Peyer's patch (tissue), 4 donors: ENCODE measurements around the gene TSPO. TPM values are rescaled to one million over a fixed set of nuclear protein-coding genes. Genes with fewer than 3 reads are reported as not detected.

Experiments used
- DNase-seq, 3 donors: peaks; one replicate each; pipeline ENCODE4 v3.0.0-alpha.2; 2017 to 2019
- H3K27ac ChIP-seq, 4 donors: fragments of 200-600 bp; sonication (generic); one replicate each; pipeline ENCODE4 v1.5.1; 2016 to 2019
- H3K27me3 ChIP-seq, 2 donors: fragments of 200-600 bp; sonication (generic); one replicate each; pipeline ENCODE4 v1.5.1; 2019
- H3K36me3 ChIP-seq, 3 donors: fragments of 200-600 bp; sonication (generic); one replicate each; pipeline ENCODE4 v1.5.1; 2016 to 2019
- H3K4me1 ChIP-seq, 4 donors: fragments of 200-600 bp; sonication (generic); one replicate each; pipeline ENCODE4 v1.5.1; 2016 to 2019
- H3K4me3 ChIP-seq, 4 donors: fragments of 200-600 bp; sonication (generic); 1 replicate in 3 of 4; 2 replicates in 1 of 4; pipeline ENCODE4 v1.5.1; 2016 to 2019; ENCODE audit warnings: mild to moderate bottlenecking in 1 of 4
- H3K9me3 ChIP-seq, 4 donors: fragments of 200-600 bp; sonication (generic); one replicate each; pipeline ENCODE4 v1.5.1; 2016 to 2019; ENCODE audit warnings: mild to moderate bottlenecking in 1 of 4
- POLR2A ChIP-seq, 2 donors: fragments of 450-650 bp; IDR thresholded peaks; one replicate each; pipeline ENCODE4 v1.5.1; 2017; ENCODE audit warnings: antibody characterized with exemption in 2 of 2, mild to moderate bottlenecking in 2 of 2, moderate library complexity in 2 of 2
- total RNA-seq, 4 donors: library from RNA; depleted of rRNA; stranded (reverse); fragments of >200 nt; gene quantifications; one replicate each; pipeline ENCODE4 v1.1.0, GENCODE V29; 2016
- TF ChIP-seq, protein P1 (sequence below), 6 experiments: fragments of 450-650 bp in 4 of 6; fragments of 200-600 bp in 2 of 6; sonication (generic) in 1 of 6; IDR thresholded peaks; one replicate each; pipeline ENCODE4 v1.5.1; 2017 to 2019; ENCODE audit warnings: antibody characterized with exemption in 6 of 6, mild to moderate bottlenecking in 3 of 6, moderate library complexity in 1 of 6

The TSPO gene
- total RNA-seq, 4 donors from 2014 or later, result 220 to 304 (median 270) TPM

DNA sequence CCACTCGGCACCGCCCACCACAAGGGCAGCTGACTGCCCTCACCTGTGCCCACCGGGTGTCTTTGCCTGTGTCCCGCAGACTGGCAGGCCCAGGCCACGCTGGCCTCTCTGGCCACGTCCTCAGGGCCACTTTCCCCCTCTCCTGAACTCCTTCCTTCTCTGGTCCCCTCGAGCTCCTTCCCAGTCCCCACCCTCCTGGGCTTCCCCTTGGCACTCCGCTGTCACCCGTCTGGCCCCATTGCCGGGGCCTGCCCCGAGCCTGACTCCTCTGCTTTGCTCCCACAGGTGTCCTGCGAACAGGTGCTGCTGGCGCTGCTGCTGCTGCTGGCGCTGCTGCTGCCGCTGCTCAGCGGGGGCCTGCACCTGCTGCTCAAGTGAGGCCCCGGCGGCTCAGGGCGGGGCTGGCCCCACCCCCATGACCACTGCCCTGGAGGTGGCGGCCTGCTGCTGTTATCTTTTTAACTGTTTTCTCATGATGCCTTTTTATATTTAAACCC is 22.4 kb upstream of the TSPO start:
- DNase-seq, result peak; percentile 29 to 75 (median 72)
- Histone ChIP-seq H3K4me3 (no peak overlapping the region), H3K9me3 (no peaks in the 10 kb centered on the region), H3K27ac (peak overlapping the region in 3 of 4 donors; percentile 15 to 52 (median 50)), H3K27me3 (no peaks in the 10 kb centered on the region), H3K36me3 (peaks cover 0 to 28% (median 0%) of the 10 kb centered on the region in 3 donors), H3K4me1 (peaks cover 9 to 39% (median 14%) of the 10 kb centered on the region in 4 donors)
- TF ChIP-seq, protein P1, sequence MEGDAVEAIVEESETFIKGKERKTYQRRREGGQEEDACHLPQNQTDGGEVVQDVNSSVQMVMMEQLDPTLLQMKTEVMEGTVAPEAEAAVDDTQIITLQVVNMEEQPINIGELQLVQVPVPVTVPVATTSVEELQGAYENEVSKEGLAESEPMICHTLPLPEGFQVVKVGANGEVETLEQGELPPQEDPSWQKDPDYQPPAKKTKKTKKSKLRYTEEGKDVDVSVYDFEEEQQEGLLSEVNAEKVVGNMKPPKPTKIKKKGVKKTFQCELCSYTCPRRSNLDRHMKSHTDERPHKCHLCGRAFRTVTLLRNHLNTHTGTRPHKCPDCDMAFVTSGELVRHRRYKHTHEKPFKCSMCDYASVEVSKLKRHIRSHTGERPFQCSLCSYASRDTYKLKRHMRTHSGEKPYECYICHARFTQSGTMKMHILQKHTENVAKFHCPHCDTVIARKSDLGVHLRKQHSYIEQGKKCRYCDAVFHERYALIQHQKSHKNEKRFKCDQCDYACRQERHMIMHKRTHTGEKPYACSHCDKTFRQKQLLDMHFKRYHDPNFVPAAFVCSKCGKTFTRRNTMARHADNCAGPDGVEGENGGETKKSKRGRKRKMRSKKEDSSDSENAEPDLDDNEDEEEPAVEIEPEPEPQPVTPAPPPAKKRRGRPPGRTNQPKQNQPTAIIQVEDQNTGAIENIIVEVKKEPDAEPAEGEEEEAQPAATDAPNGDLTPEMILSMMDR (IDR thresholded peaks at IDR 0.05), result no peak
- TF ChIP-seq POLR2A (IDR thresholded peaks at IDR 0.05), result peak in 1 of 2 donors; percentile 26

DNA sequence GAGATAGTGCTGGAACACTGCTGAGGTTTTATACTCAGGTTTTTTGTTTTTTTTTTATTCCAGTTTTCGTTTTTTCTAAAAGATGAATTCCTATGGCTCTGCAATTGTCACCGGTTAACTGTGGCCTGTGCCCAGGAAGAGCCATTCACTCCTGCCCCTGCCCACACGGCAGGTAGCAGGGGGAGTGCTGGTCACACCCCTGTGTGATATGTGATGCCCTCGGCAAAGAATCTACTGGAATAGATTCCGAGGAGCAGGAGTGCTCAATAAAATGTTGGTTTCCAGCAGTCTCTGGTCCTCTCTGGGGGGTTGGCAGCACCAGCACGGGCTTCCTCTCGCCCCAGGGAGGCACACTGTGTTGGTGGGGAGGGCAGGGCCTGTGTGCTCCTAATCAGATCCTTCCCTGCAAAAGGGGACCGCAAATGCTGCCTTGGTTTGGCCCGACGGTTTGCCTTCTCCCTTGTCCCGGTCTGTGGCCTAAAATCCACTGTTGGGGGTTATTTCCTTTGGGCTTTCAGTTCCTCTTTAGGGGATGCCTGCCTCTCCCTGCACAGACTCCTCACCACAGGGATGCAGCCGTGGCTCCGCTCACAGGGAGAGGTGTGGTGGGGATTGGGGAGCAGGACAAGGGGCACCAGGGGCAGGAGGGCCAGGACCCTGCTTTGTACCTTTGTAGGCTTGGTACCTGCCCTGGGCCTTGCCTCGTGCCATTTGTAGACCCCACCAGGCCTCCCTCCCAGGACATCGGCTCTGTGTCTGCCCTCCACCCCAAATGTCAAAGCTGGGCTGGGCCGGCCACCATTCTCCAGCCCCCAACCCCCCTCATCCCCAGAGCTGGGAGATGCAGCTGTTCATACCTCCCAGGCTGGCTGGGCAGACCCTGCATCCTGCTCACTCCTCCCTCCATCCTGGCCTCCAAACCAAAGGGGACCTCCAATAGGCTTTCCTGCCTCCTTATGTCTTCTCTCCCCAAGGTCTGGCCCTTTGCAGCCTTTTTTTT is 21.6 kb upstream of the TSPO start:
- TF ChIP-seq POLR2A (IDR thresholded peaks at IDR 0.05), result no peak
- TF ChIP-seq, protein P1 (IDR thresholded peaks at IDR 0.05), result no peak
- Histone ChIP-seq H3K4me1 (peaks cover 9 to 39% (median 14%) of the 10 kb centered on the region in 4 donors), H3K27ac (no peak overlapping the region), H3K9me3 (no peaks in the 10 kb centered on the region), H3K4me3 (no peak overlapping the region), H3K27me3 (no peaks in the 10 kb centered on the region), H3K36me3 (peaks cover 0 to 35% (median 0%) of the 10 kb centered on the region in 3 donors)
- DNase-seq, result no peak

DNA sequence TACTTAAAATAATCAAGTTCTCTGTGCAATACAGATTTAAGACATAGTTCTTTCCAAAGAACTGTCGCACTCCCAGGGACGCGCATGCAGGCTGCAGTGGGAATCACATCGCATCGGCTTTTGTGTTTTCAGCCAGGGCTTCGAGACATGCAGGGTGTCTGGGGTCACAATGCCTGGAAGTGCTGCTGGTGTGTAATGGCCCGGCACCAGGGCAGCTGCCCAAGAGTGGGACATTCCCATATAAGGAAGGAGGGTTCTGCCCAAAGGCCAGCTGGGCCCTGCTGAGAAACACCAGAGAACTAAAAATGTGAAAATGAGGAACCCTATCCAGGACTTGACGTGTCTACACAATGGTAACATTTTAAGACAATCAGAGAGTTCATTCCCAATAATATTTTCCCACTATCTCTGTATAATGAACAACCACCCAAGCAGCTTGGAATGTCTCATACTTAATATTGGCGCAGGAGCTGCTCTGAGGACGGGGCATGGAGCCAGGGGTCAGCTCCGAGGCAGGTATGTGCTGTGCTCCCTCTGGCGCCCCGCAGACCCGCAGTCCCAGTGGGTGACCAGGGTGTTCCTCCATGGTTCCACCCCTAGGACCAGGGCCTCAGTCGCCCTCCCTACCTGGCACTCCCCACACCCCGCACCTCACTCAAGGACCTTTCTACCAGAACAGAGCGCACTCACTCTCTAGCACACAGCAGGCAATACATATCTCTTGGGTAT is 19.4 kb upstream of the TSPO start:
- Histone ChIP-seq H3K4me1 (peaks cover 9 to 31% (median 14%) of the 10 kb centered on the region in 4 donors), H3K4me3 (no peak overlapping the region), H3K27ac (no peak overlapping the region), H3K27me3 (no peaks in the 10 kb centered on the region), H3K36me3 (peaks cover 0 to 55% (median 0%) of the 10 kb centered on the region in 3 donors), H3K9me3 (no peaks in the 10 kb centered on the region)
- TF ChIP-seq, protein P1 (IDR thresholded peaks at IDR 0.05), result no peak
- no peak for TF ChIP-seq POLR2A (IDR thresholded peaks at IDR 0.05)
- no peak for DNase-seq

DNA sequence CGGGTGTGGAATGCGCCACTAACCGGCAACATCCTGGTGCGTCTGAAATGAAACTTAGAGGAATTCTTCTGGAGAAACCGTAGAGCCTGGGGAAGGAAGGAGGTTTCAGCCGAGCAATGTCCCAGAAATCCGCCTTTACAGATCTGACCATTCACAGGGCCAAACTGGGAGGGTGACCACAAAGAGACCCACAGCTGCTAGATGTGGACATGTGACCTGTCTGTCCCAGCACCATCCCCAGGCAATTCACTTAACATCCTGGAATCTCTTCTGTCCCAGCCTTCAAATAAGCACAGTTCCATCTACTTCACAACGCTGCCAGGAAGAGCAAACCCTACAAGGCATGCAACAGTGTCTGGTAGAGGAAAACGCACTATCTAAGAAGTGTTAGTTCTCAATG is 18.0 kb upstream of the TSPO start:
- Histone ChIP-seq H3K9me3 (no peaks in the 10 kb centered on the region), H3K27ac (no peak overlapping the region), H3K36me3 (peaks cover 0 to 70% (median 0%) of the 10 kb centered on the region in 3 donors), H3K4me1 (peaks cover 0 to 16% (median 9%) of the 10 kb centered on the region in 4 donors), H3K27me3 (no peaks in the 10 kb centered on the region), H3K4me3 (no peak overlapping the region)
- no peak for TF ChIP-seq POLR2A (IDR thresholded peaks at IDR 0.05)
- TF ChIP-seq, protein P1 (IDR thresholded peaks at IDR 0.05), result no peak
- no peak for DNase-seq

DNA sequence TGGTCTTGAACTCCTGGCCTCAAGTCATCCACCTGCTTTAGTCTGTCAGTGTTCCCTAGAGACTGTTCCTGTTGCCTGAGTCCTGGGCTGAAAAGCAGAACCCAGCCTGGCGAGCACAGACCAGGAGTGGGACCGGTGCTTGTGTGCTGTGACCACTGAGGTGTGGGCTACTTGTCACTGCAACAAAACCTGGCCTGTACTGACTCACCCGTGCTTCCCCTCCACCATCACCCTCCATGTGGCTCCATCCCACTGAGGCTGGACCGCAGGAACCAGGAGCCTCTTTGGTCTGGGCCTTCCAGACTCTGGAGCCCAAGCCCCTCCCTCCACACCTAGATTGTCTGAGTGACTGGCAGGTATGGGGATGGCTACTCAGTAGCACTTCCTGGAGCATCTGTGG is 16.8 kb upstream of the TSPO start:
- Histone ChIP-seq H3K4me1 (peaks cover 0 to 5% (median 0%) of the 10 kb centered on the region in 4 donors), H3K4me3 (no peak overlapping the region), H3K27ac (no peak overlapping the region), H3K27me3 (no peaks in the 10 kb centered on the region), H3K36me3 (peaks cover 0 to 81% (median 0%) of the 10 kb centered on the region in 3 donors), H3K9me3 (no peaks in the 10 kb centered on the region)
- no peak for TF ChIP-seq POLR2A (IDR thresholded peaks at IDR 0.05)
- TF ChIP-seq, protein P1 (IDR thresholded peaks at IDR 0.05), result no peak
- DNase-seq, result no peak
